NCI-H1092 (cell line): Measurements from ENCODE around the gene CHST11.

ENCODE experiments used
- DNase-seq: peaks from one replicate; lab custom pipeline; 2025; lab: John Stamatoyannopoulos, UW

CHST11 gene

DNA sequence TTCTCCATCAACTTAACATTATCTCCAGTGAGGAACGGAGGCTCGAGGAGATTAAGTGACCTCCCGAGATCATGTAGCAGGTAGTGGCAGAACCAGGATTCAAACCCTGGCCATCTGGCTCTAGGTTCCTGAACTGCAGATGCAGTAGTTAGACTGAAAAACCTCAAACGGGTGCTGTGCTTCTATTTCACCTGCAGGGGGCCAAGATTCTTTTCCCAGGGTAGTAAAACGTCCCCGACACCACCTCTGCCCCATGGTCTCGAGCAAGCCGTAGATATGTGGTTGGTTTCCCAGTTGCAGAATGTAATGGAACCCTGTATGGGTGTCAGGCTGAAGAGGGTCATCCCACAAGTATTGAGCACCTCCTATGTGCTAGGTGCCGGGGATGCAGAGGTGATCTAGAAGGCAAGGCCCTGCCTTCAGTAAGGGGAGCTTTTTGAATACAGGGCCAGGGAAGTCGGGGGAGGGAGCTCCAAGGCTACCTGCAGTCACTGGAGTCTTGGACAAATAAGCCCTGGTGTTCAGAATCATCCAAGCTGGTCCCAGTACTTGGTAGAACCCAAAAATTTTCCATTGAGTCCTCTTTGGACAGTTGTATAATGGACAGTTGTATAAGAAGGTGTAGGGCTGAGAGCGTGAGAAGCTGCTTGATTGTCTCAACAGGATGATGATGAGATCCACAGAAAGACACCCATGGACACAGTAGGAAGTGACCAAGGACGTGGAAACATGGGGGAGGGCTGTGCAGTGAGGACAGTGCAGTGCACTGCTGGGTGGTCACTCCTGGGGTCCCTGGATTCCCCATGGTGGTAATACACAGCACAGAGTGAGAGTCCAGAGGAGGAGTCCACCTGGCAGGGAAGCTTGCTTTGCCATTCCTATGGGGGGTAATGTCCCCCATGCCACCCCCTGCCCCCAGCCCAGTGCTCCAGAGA is 197.2 kb downstream of the CHST11 start:
- no peak for DNase-seq

DNA sequence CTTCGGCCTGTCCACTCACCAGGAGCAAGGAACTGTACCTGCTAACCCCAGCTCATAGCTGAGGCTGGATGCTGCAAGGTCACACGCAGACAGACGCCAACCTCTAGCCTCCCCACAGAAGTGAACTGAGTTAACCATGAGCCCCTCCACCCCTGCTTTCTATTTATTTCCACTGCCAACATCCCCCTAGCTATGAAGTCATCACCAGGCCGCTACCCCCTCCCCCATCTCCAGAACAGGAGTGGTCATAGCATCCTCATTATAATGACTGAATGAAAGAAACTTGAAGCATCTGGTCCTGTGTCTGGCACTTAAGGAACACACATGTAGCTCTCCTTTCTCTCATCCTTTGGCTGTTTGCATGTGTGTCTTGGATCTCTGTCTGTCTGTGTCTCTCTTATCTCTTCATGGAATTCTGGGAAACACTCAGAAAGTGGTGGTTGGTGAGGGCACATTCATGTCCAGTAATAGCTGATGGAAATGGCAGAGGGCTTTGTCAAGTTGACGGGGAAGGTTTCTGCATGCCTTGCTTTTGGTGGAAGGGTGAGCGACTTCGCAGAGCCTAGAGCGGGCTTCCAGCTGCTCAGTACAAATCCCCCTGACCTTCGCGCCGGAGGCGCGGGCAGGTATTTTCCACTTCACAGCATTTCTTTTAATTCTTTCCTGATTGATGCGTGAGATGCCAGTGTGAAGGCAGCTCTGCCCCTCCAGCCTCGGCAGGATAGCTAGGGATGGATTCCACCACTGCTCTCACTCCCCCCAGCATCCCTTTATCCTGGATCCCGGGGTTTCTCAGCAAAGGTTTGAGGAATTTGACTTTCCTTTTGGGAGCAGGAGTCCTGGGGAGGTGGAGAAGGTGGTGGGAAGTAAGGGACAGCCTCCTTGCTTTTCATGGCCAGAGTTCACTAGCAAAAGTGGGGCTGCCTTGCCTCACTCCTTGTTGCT is 198.2 kb downstream of the CHST11 start:
- no peak for DNase-seq

- no peak for DNase-seq
Observed at GRCh38 chr12:104656383-104656782, 199.6 kb downstream of the CHST11 start.

- DNase-seq: no peak
Observed at GRCh38 chr12:104656921-104657320, 200.2 kb downstream of the CHST11 start.

GRCh38 chr12:104657726-104658484 is 201.2 kb downstream of the CHST11 start:
- no peak for DNase-seq

- no peak for DNase-seq
Observed at GRCh38 chr12:104659058-104659457, 202.3 kb downstream of the CHST11 start.

- DNase-seq: no peak
Observed at GRCh38 chr12:104662203-104662602, 205.5 kb downstream of the CHST11 start.

DNA sequence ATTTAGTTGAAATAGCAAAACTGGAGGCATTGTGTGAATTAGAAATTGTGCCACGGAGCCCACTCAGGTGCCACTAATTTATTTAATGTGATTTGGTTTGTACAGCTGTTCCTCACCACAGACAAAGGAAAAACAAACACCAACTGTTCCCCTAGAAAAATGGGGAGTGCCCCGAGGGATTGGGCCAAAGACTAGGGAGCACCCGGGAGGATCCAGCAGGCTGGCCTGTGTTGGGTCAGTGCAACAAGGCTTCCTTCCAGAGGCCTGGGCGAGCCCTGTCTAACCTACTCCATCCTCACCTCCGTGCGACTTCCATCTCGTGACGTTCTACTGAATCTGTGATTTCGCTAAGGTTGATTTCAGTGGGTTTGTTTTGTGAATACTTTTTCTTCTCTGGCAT is 206.2 kb downstream of the CHST11 start:
- DNase-seq: no peak

- no peak for DNase-seq
Observed at GRCh38 chr12:104664351-104664750, 207.6 kb downstream of the CHST11 start.

- DNase-seq: no peak
Observed at GRCh38 chr12:104665296-104665695, 208.5 kb downstream of the CHST11 start.

DNA sequence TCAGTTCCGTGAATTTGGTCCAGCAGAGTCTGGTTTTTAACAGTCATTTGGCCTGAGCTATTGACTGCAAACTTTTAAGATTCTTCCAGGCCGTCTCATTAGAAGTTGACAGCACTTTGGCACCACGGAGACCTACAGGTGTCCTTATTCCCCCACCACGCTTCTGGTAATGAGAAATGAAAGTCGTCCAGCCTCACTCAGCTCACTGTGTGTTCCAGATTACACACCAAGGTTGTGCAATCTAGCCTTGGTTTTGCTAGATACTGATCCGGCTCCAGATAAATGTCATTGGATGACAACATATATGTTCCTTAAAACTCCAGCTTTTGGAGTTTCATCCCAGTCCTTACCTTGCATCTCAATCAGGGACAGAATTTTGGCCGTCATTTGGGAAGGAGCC is 210.4 kb downstream of the CHST11 start:
- no peak for DNase-seq

DNA sequence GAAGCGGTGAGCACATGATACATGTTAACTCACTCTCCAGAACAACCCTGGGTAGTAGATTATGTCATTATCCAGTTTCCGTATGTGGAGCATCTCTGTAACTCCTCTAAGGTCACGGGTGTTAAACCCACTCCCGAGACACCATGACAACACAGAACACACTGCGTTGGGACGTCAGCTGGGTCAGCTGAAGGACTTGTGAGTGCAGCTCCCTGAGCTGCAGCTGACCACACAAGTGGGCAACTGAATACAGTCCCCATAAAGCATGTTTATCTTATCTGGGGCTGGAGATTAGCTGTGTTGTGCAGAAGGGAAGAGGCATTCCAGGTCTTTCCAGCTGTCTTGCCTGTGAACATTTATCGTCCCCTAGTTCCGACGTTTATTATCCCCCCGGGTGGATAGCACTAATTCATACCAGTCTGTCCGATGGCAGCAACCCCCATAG is 211.5 kb downstream of the CHST11 start:
- peak; percentile 24 for DNase-seq

GRCh38 chr12:104669089-104669721 is 212.5 kb downstream of the CHST11 start:
- DNase-seq: peak; percentile 27

- DNase-seq: no peak
Observed at GRCh38 chr12:104669851-104670337, 213.1 kb downstream of the CHST11 start.

DNA sequence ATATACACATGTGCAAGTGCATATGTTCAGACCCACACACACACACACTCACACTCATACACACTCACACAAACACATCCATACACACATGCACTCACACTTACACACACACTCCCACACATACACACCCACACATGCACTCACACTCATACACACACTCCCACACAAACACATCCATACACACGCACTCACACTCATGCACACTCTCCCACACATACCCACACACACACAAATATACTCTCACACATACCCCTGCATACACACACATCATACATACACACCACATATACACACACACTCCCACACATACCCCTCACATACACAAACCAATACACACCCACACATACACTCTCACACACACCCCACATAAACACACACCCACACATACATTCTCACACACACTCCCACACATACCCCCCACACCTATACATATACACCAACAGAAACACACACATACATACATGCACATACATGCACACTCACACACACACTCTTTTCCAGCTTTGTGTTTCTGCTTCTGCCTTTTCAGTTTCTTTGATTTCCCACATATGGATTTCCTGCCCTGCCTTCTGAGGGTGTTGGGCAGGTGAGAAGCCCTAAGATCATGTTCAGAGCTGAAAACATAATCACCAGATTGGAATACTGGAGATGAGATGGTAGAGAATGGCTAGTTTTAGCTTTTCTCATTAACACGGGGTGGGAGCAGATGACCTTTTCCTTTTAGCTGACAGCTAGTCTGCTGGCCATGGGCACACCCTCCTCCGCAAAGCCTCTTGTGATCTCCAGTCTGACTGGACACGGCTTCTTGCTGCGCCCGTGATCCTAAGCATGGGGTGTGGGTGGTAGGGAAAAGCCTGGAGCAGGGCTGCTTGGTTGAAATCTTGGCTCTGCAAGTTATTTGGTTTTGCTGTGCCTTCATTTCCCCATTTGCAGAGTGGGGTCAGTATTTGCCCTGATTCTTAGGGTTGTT is 214.0 kb downstream of the CHST11 start:
- DNase-seq: no peak

DNA sequence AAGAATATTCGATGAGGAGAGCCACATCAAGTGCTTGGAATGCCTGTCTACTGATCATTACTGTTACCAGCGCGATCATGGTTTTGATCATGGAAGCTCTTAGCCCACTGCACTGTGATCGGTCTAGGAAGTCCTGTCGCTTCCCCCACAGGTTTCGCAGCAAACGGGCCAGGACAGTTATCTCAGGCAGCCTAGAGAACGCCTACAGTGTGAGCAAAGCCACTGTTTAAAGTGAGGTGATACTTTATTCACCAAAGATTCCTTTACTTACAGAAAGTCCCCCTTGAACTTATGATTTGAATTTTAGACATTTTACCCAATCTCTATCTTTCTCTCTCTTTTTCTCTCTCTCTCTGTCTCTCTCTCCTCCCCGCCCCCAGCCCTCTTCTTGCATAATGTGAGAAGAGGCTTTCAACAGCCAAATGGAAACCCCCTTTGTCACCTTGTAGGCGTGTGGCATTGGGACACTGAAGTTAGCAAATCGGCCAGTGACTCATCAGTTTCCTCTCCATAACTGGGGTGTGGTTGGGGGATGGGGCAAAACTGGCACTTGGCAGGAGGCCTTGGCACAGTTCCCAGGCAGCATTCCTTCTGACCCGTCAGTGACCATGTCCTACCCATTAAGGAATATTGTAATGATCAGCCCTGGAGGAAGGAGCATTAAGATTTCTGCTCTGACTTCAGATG is 214.8 kb downstream of the CHST11 start:
- DNase-seq: no peak

GRCh38 chr12:104672096-104672445 is 215.3 kb downstream of the CHST11 start:
- DNase-seq: no peak

DNA sequence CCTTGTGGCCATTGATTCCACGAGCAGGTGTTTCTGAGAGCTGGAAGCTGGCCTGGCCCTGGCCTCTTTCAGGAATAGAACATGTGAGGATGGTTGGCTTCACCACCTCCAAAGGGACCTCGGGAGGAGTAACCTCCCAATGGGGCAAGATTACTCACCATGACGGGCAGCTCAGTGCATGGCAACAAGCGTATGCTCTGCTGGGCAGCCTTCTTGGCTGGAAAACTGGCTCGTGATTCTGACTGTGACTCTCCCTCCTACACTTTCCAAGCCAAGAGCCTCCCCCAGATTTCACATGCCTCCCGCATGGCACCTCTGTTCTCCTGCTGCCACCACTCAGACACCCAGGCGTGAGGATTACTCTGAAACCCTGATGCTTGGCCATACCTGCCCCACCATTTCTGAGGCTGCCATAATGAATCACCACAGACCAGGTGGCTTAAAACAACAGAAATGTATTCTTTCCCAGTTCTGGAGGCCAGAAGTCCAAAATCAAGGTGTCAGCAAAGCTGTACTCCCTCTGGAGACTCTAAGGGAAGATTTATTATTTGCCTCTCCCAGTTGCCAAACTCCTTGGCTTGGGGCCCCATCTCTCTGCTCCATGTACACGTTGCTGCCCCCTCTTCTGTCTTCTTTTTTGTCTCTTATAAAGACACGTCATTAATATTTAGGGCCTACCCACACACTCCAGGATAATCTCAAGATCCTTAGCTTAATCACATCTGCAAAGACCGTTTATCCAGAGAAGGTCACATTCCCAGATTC is 215.9 kb downstream of the CHST11 start:
- no peak for DNase-seq

GRCh38 chr12:104673294-104673693 is 216.5 kb downstream of the CHST11 start:
- DNase-seq: no peak
